Right ventricle myocardium inferior (tissue), 1 donor: ENCODE measurements around the gene CD28. TPM values are rescaled to one million over a fixed set of nuclear protein-coding genes. Genes with fewer than 3 reads are reported as not detected.
"Not testable (repeated sequence)": the region's sequence is repeated elsewhere in the genome, so short reads cannot be mapped to it uniquely, and the experiment has no call there.

ENCODE experiments used
- ATAC-seq: fragments of 200-7000 bp; cut with Tn5 transposase; one replicate; pipeline ENCODE4 v1.9.1; 2020; ENCODE audit warnings: mild to moderate bottlenecking, moderate library complexity
- DNase-seq: peaks from one replicate; pipeline ENCODE4 v3.0.0; 2021; ENCODE audit errors: missing footprints
- intact Hi-C: fragments of 100-400 bp; cut with DNase I; formaldehyde crosslinking; loops from one replicate; pipeline ENCODE4 v1.11.0; 2022
- total RNA-seq: library from RNA; stranded (reverse); fragmentation: NEBNext Ultra II Directional; extraction: Animal tissue kit (Norgen Biotek cat#: 25700); gene quantifications from one replicate; pipeline ENCODE4 v1.2.1, GENCODE V29; 2021
- donor health status: DM: no; HTN: yes; CAD: no; lungs with severe emphysema.

CD28 gene
- total RNA-seq, 1 donor from 2014 or later, result 0.78 TPM

GRCh38 chr2:203683932-203684556, 22.4 kb upstream of the CD28 start:
- ATAC-seq, result no peak
- no peak for DNase-seq
- intact Hi-C loops, result loop anchor here (2.0 kb wide), 1 partner anchor 149 kb away; the partner anchor contains the start of gene RAPH1

GRCh38 chr2:203685081-203685621, 21.3 kb upstream of the CD28 start:
- intact Hi-C loops, result loop anchor here (5.0 kb wide), 1 partner anchor 97 kb away; no protein-coding TSS in a partner anchor
- DNase-seq (no peak), ATAC-seq (peak; percentile 47)

GRCh38 chr2:203685789-203686420, 20.5 kb upstream of the CD28 start:
- no peak for DNase-seq
- intact Hi-C loops, result loop anchor here (5.0 kb wide), 1 partner anchor 96 kb away; no protein-coding TSS in a partner anchor
- ATAC-seq, result no peak

- DNase-seq (no peak), ATAC-seq (no peak)
- intact Hi-C loops, result loop anchor here (5.0 kb wide), 1 partner anchor 95 kb away; no protein-coding TSS in a partner anchor
Measured at GRCh38 chr2:203687165-203687564, 19.3 kb upstream of the CD28 start.

GRCh38 chr2:203688798-203689197, 17.6 kb upstream of the CD28 start:
- intact Hi-C loops, result loop anchor here (5.0 kb wide), 1 partner anchor 94 kb away; no protein-coding TSS in a partner anchor
- DNase-seq (peak; percentile 72), ATAC-seq (peak; percentile 81)

- DNase-seq (no peak), ATAC-seq (no peak)
- intact Hi-C loops, result loop anchor here (5.0 kb wide), 1 partner anchor 93 kb away; no protein-coding TSS in a partner anchor
Measured at GRCh38 chr2:203689426-203690116, 16.9 kb upstream of the CD28 start.

- intact Hi-C loops, result no loop called here
- ATAC-seq (no peak), DNase-seq (no peak)
Measured at GRCh38 chr2:203690117-203690431, 16.4 kb upstream of the CD28 start.

GRCh38 chr2:203690441-203691047, 15.9 kb upstream of the CD28 start:
- intact Hi-C loops, result no loop called here
- ATAC-seq (no peak), DNase-seq (no peak)

- DNase-seq (no peak), ATAC-seq (no peak)
Measured at GRCh38 chr2:203691149-203691548, 15.3 kb upstream of the CD28 start.

GRCh38 chr2:203692031-203692710, 14.3 kb upstream of the CD28 start:
- intact Hi-C loops, result no loop called here
- ATAC-seq (peak; percentile 70), DNase-seq (no peak)

More at GRCh38 chr2:203691149-203691548, 15.3 kb upstream of the CD28 start:
- intact Hi-C loops, result no loop called here

GRCh38 chr2:203693242-203693879, 13.1 kb upstream of the CD28 start:
- ATAC-seq (no peak), DNase-seq (no peak)
- intact Hi-C loops, result no loop called here

GRCh38 chr2:203694191-203694590, 12.2 kb upstream of the CD28 start:
- ATAC-seq, result no peak

GRCh38 chr2:203697190-203697589, 9.2 kb upstream of the CD28 start:
- DNase-seq (no peak), ATAC-seq (no peak)
- intact Hi-C loops, result no loop called here

More at GRCh38 chr2:203694191-203694590, 12.2 kb upstream of the CD28 start:
- DNase-seq, result no peak
- intact Hi-C loops, result no loop called here

GRCh38 chr2:203697763-203698162, 8.7 kb upstream of the CD28 start:
- ATAC-seq, DNase-seq, intact Hi-C loops: not testable (repeated sequence)

GRCh38 chr2:203698410-203698809, 8.0 kb upstream of the CD28 start:
- intact Hi-C loops, ATAC-seq: not testable (repeated sequence)

GRCh38 chr2:203704430-203704829, 2.0 kb upstream of the CD28 start:
- intact Hi-C loops, result no loop called here
- no peak for ATAC-seq

More at GRCh38 chr2:203698410-203698809, 8.0 kb upstream of the CD28 start:
- DNase-seq, result not testable (repeated sequence)

GRCh38 chr2:203705178-203705577, 1.3 kb upstream of the CD28 start:
- ATAC-seq (no peak), DNase-seq (no peak)
- intact Hi-C loops, result no loop called here

More at GRCh38 chr2:203704430-203704829, 2.0 kb upstream of the CD28 start:
- no peak for DNase-seq

GRCh38 chr2:203707530-203707929, 1.1 kb downstream of the CD28 start:
- DNase-seq (no peak), ATAC-seq (no peak)
- intact Hi-C loops, result no loop called here
